Activated CD8-positive, alpha-beta memory T cell treated with anti-CD3 and anti-CD28 coated beads, Interleukin-2, amount 50 U/mL, for 48 hours (primary cell): ENCODE results near the gene CD300LF.

Experiments used
- DNase-seq: peaks from one replicate; pipeline ENCODE4 v3.0.0-alpha.2; 2020

Gene CD300LF

GRCh38 chr17:74729368-74729767 lies 16.6 kb upstream of the CD300LF start:
- DNase-seq = no peak

- no peak for DNase-seq
These were observed 16.0 kb upstream of the CD300LF start for GRCh38 chr17:74728702-74729075.

- DNase-seq = no peak
These were observed 15.4 kb upstream of the CD300LF start for GRCh38 chr17:74728033-74728701.

GRCh38 chr17:74725111-74725510 lies 12.4 kb upstream of the CD300LF start:
- DNase-seq = no peak

GRCh38 chr17:74723891-74724290 lies 11.2 kb upstream of the CD300LF start:
- DNase-seq = no peak

- no peak for DNase-seq
These were observed 10.1 kb upstream of the CD300LF start for GRCh38 chr17:74722782-74723181.

DNA sequence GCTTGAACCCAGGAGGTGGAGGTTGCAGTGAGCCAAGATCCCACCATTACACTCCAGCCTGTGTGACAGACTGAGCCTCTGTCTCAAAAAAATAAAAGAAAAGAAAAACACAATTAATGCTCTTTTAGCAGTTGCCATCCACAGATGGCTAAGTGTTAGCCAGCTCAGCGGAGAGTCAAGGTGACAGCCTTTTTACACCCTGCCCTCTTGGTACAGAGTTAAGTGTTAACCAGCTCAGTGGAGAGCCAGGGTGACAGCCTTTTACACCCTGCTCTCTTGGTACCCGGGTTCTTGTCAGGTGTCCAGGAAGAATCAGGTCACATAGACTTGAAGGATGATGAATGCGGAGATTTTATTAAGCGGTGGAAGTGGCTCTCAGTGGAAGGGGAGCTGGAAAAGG lies 7.8 kb upstream of the CD300LF start:
- no peak for DNase-seq

- DNase-seq = no peak
These were observed 2.4 kb upstream of the CD300LF start for GRCh38 chr17:74715144-74715543.

- DNase-seq = no peak
These were observed 540 bp upstream of the CD300LF start for GRCh38 chr17:74713171-74713755.

DNA sequence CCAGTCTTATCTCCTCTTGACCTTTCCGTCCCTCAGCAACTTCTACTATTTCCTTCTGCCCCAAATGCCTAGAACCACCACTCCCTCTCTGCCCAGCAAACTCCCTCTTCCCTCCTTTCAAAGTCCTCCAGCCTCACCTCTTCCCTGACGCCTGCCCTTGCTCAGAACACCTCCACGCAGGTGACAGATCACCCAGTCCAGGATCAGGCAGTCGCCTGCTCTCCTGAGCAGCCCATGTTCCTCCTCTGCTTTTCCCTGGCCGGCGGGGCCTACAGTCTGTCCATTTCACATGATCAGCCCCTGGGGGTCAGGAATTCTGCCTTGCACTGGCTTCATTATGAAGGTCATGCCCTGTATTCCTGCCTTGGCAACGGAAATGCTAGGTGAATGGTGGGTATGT lies 422 bp downstream of the CD300LF start:
- DNase-seq = no peak

DNA sequence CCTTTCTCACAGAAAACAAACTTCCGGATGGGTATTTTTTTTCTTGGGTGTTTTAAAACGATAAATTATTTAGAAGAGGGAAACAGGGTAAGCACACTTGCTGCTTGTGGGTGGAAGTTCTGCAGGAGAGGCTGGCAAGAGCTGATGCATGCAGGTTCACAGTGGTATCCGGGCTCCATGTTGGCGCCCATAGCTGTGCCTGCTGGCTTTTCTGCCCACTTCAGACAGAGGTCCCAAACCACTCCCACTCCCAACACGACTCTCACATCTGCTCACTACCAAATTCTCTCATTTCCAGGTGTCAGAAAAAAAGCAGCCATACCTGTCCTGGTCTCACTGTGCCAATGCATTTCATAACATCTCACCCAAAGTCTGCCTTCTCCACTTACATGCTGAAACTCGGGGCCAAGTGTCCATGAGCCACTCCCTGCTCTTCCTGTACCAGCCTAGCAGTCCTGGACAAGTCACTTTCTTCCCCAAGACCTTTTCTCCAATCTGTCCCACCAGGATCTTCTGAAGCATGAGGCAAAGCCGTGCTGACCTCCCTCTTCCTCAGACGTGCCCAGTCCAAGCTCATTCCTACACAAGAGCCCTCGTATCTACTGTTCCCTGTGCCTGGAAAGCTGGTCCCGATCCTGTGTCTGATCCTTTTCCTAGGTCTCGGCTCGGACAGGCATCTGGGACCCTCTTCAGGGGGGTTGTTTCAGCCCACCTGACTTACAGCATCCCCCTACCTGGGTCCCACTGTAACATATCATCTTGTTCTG lies 1.5 kb downstream of the CD300LF start:
- no peak for DNase-seq

DNA sequence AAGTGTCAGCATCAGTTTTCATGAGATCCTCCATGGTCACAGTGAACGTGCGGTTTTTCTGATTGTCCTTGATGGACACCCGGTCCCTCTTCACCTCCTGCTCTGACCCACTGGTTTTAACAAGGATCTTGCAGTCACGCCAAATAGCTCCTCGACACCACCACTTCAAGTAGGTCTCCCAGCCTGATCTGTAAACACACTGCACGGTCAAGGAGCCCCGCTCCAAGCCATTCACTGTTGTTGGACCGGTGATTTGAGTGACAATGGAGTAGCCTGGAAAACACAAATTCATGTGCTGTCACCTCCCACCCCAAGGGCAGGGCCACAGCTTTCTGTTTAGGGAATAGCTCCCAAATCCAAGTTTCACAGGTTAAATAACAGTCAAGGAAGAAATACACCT lies 8.2 kb downstream of the CD300LF start:
- no peak for DNase-seq

DNA sequence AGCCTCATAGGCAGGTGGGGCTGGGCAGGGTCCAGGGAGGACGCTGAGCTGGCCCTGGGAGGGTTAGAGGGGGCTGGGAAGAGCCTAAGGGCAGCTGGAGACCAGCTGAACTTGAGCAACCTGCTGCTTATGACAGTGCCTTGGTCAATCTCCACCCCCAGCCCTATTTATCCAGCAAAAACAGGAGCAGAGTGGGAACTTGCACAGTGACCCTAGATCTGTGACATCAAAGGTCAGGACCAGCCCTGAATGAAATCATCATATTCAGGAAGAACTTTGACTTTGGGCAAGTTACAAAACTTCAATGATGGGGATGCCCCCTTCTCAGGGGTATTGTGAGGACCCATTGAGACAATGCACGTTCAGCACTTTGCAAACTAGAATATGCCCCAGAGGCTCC lies 9.4 kb downstream of the CD300LF start:
- DNase-seq = no peak

DNA sequence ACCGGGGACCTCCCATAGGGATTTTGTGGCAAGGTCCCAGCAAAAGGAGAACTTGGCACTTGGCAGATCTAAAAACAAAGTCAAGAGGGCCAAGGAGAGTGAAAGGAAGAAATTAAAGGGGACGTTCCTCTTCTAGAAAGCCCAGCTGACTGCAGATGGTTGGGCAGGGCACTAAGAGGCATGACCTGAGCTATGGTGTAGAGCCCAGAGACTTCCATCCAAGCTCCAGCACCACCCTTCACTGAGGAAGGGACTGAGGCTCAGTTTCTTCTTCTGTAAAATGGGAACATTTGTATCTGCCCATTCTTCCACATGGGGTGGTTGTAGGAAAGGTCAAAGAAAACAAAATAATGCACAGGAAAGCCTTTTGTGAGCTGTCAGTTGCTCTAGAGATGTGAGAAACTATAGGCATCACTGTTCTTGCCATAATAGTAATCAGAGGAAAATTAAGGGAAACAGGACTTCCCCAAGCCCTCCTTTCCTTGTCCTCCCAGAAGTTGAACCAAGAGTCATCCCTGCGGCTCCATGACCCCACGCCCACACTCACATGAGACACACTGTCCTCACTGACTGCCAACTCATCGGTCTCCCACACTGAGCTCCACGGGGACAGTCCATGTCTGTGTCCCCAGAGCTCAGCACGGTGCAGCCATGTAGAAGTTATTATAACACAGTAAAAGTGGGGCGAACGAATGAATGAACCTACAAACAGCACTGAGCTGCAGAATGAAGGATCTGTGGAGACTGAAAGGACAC lies 10.4 kb downstream of the CD300LF start:
- no peak for DNase-seq

GRCh38 chr17:74699236-74699635 lies 13.5 kb downstream of the CD300LF start:
- no peak for DNase-seq

GRCh38 chr17:74698069-74698468 lies 14.7 kb downstream of the CD300LF start:
- no peak for DNase-seq

GRCh38 chr17:74697515-74697914 lies 15.2 kb downstream of the CD300LF start:
- no peak for DNase-seq

DNA sequence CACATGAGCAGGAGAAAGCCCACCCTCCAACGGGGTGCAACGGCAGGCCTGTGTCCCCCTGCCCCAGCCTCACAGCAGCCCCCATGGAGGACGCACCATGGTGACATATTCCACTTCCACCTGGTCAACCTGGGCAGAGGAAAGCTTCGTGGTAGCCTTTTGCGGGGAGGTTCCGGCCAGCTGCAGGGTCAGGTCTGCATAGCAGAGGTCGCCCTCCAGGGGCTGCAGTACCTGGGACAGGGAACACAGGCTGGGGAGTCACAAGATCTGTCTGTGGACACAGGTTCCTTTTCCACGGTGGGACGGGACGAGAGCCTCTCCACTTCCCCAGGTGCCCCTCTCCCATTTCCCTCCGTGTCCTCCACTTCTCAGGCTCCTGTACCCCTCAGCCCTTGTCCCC lies 17.1 kb downstream of the CD300LF start:
- DNase-seq = no peak

DNA sequence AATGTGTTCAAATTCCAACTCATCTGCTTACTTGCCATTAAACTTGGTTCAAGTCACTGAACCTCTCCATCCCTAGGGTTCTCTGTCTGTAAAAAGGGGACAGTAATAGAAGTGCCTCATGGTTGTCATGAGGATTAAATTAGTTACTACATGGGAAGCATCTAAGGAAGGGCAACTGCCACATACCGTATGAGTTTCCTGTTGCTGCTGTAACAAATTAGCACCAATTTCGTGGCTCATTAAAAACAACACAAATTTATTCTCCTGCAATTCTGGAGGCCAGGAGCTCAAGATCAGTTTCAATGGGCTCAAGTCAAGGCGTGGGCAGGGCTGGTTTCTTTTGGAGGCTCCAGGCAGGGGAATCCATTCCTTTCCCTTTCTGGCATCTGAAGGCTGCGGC lies 18.6 kb downstream of the CD300LF start:
- DNase-seq = no peak

DNA sequence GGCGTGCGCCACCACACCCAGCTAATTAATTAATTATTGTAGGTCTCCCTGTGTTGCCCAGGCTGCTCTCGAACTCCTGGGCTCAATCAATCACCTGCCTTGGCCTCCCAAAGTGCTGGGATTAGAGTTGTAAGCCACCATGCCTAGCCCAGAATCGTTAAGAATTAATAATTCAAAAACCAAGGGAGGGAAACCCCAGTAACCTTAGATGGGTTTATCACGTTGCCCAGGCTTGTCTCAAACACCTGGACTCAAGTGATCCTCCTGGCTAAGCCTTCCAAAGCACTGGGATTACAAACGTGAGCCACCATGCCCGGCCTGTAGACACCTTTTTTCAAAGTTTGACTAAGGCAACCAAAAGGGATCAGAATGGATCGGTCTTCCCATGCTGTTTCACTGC lies 21.6 kb downstream of the CD300LF start:
- no peak for DNase-seq

DNA sequence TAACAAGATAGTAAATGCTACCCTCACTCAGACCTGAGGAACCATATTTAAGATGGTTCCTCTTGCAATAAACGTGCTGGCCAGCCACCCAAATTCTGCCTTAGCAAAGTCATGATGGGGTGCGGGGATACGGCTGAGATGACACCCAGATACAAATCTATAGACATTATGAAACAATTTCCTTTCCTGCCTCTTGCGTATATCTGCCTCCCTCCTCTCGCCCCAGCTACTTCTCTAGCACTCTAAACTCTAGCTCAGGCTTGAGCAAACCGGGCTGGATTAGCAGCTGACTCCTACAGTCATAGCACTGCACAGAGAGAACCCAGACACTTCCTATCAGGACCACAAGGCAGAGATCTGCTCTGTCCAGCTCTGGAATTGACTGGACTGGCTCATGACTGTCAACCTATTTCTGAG lies 22.3 kb downstream of the CD300LF start:
- no peak for DNase-seq

- DNase-seq = no peak
These were observed 24.8 kb downstream of the CD300LF start for GRCh38 chr17:74687886-74688285.

GRCh38 chr17:74686761-74687160 lies 26.0 kb downstream of the CD300LF start:
- DNase-seq = no peak
